Upper lobe of right lung (tissue), 1 donor: ENCODE measurements around the gene ATP2A2. TPM values are rescaled to one million over a fixed set of nuclear protein-coding genes. Genes with fewer than 3 reads are reported as not detected.
A peak's percentile ranks its signal among the peaks of the same experiment; 100 is the strongest.

Experiments
- ATAC-seq: fragments of 200-7000 bp; cut with Tn5 transposase; one replicate; pipeline ENCODE4 v1.9.1; 2020; ENCODE audit warnings: mild to moderate bottlenecking, moderate library complexity
- DNase-seq: peaks from one replicate; pipeline ENCODE4 v3.0.0-alpha.2; 2020
- H3K27ac ChIP-seq: fragments of 200-600 bp; one replicate; pipeline ENCODE4 v1.8.0; 2022
- H3K27me3 ChIP-seq: fragments of 200-600 bp; one replicate; pipeline ENCODE4 v1.8.0; 2022; ENCODE audit warnings: mild to moderate bottlenecking
- H3K36me3 ChIP-seq: fragments of 200-600 bp; one replicate; pipeline ENCODE4 v1.8.0; 2022
- H3K4me1 ChIP-seq: fragments of 200-600 bp; one replicate; pipeline ENCODE4 v1.8.0; 2022
- H3K4me3 ChIP-seq: fragments of 200-600 bp; one replicate; pipeline ENCODE4 v1.8.0; 2022; ENCODE audit warnings: mild to moderate bottlenecking
- H3K9me3 ChIP-seq: fragments of 200-600 bp; one replicate; pipeline ENCODE4 v1.8.0; 2022
- CTCF ChIP-seq: fragments of 200-600 bp; IDR thresholded peaks from one replicate; pipeline ENCODE4 v1.8.0; 2022; ENCODE audit warnings: antibody characterized with exemption
- intact Hi-C: fragments of 100-400 bp; cut with DNase I; formaldehyde crosslinking; loops from one replicate; pipeline ENCODE4 v1.11.0; 2022
- total RNA-seq: library from RNA; stranded (reverse); fragmentation: NEBNext Ultra II Directional; extraction: Animal tissue kit (Norgen Biotek cat#: 25700); gene quantifications from one replicate; pipeline ENCODE4 v1.2.1, GENCODE V29; 2021
- donor health status: DM: no; HTN: yes; CAD: no; lungs with severe emphysema.

Gene ATP2A2
- total RNA-seq, 1 donor from 2014 or later, result 173 TPM

GRCh38 chr12:110243227-110243626, 37.8 kb upstream of the ATP2A2 start:
- ATAC-seq (no peak), DNase-seq (no peak)
- no peak for TF ChIP-seq CTCF
- intact Hi-C loops, result no loop called here
- H3K4me3 ChIP-seq, result no peak overlapping the region
- H3K9me3 ChIP-seq, result no peaks in the 10 kb centered on the region
- no peaks in the 10 kb centered on the region for H3K27me3 ChIP-seq
- H3K4me1 ChIP-seq, result peaks cover 9% of the 10 kb centered on the region
- no peaks in the 10 kb centered on the region for H3K36me3 ChIP-seq
- no peak overlapping the region for H3K27ac ChIP-seq

- Histone ChIP-seq H3K36me3 (no peaks in the 10 kb centered on the region), H3K27me3 (no peaks in the 10 kb centered on the region), H3K4me3 (no peak overlapping the region), H3K9me3 (no peaks in the 10 kb centered on the region), H3K27ac (no peak overlapping the region), H3K4me1 (peaks cover 9% of the 10 kb centered on the region)
- ATAC-seq (no peak), DNase-seq (no peak)
- intact Hi-C loops, result no loop called here
- no peak for TF ChIP-seq CTCF
Measured at GRCh38 chr12:110244372-110244771, 36.7 kb upstream of the ATP2A2 start.

GRCh38 chr12:110244829-110245228, 36.2 kb upstream of the ATP2A2 start:
- TF ChIP-seq CTCF, result no peak
- H3K4me1 ChIP-seq, result peaks cover 9% of the 10 kb centered on the region
- no peaks in the 10 kb centered on the region for H3K36me3 ChIP-seq
- DNase-seq, result no peak
- ATAC-seq, result no peak
- intact Hi-C loops, result no loop called here
- no peaks in the 10 kb centered on the region for H3K27me3 ChIP-seq
- H3K4me3 ChIP-seq, result no peak overlapping the region
- no peak overlapping the region for H3K27ac ChIP-seq
- H3K9me3 ChIP-seq, result no peaks in the 10 kb centered on the region

- peak; percentile 52 for ATAC-seq
Measured at GRCh38 chr12:110245369-110245772, 35.7 kb upstream of the ATP2A2 start.

GRCh38 chr12:110246636-110247339, 34.3 kb upstream of the ATP2A2 start:
- no peak for ATAC-seq
- intact Hi-C loops, result no loop called here
- Histone ChIP-seq H3K4me3 (no peak overlapping the region), H3K27ac (peak overlapping the region; percentile 78), H3K36me3 (no peaks in the 10 kb centered on the region), H3K9me3 (no peaks in the 10 kb centered on the region), H3K27me3 (no peaks in the 10 kb centered on the region), H3K4me1 (peaks cover 11% of the 10 kb centered on the region)
- no peak for DNase-seq
- no peak for TF ChIP-seq CTCF

More at GRCh38 chr12:110245369-110245772, 35.7 kb upstream of the ATP2A2 start:
- Histone ChIP-seq H3K36me3 (no peaks in the 10 kb centered on the region), H3K27ac (no peak overlapping the region), H3K4me1 (peaks cover 11% of the 10 kb centered on the region), H3K9me3 (no peaks in the 10 kb centered on the region), H3K27me3 (no peaks in the 10 kb centered on the region), H3K4me3 (no peak overlapping the region)
- peak; percentile 68 for DNase-seq
- intact Hi-C loops, result no loop called here
- peak; percentile 38 for TF ChIP-seq CTCF
